Colonic mucosa (tissue), 4 donors: Measurements from ENCODE around the gene CASP10. TPM values are rescaled to one million over a fixed set of nuclear protein-coding genes. Genes with fewer than 3 reads are reported as not detected.

Source experiments
- DNase-seq: peaks from one replicate; pipeline ENCODE4 v3.0.0-alpha.2; 2020
- H3K27ac ChIP-seq: fragments of 200-600 bp; one replicate; pipeline ENCODE4 v1.8.0; 2021
- H3K27me3 ChIP-seq: fragments of 200-600 bp; one replicate; pipeline ENCODE4 v1.8.0; 2021
- H3K36me3 ChIP-seq: fragments of 200-600 bp; one replicate; pipeline ENCODE4 v1.8.0; 2021
- H3K4me1 ChIP-seq: fragments of 200-600 bp; one replicate; pipeline ENCODE4 v1.8.0; 2021; ENCODE audit warnings: mild to moderate bottlenecking
- H3K4me3 ChIP-seq: fragments of 200-600 bp; one replicate; pipeline ENCODE4 v1.8.0; 2021
- H3K9ac ChIP-seq, 2 donors: one replicate each; pipeline ENCODE4 v1.7.0; 2013; ENCODE audit warnings: control low read depth in 2 of 2, low read depth in 2 of 2, low read length in 2 of 2
- H3K9me3 ChIP-seq: fragments of 200-600 bp; one replicate; pipeline ENCODE4 v1.8.0; 2021
- intact Hi-C: fragments of 100-400 bp; cut with DNase I; formaldehyde crosslinking; loops from one replicate; pipeline ENCODE4 v1.14.1; 2022
- total RNA-seq, 2 donors: library from RNA; stranded (reverse); fragmentation: NEBNext Ultra II Directional in 1 of 2; extraction: Animal tissue kit (Norgen Biotek cat#: 25700) in 1 of 2; gene quantifications; one replicate each; pipeline ENCODE4 v1.2.1, GENCODE V29; 2021
- TF ChIP-seq, protein P1 (sequence below): fragments of 200-600 bp; IDR thresholded peaks from one replicate; pipeline ENCODE4 v1.8.0; 2022; ENCODE audit warnings: antibody characterized with exemption, mild to moderate bottlenecking
- donor health status: healthy.
- donor health status: DM: no; HTN: no; CAD: no.
- donor health status: DM: no; HTN: no; CAD: no.

CASP10 gene
- total RNA-seq, 2 donors from 2014 or later = 28.0 to 52.3 TPM

DNA sequence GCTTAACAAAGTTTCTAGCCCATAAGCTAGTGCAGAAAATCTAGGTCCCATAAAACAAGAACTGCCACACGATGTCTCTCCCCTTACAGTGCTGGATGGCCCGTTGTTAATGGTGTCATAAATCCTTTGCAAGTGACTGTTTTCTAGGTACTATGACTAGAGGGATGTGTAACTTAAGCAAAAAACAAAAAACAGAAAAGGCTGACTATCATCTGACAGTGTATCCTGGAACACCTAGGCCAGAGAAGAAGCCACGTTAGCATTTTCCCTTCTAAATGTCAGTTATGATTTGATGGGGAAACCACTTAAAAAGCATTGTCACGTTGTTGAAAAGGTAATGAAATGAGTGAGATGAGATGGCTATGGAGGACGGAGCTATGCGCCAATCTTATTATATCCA, 79.8 kb downstream of the CASP10 start:
- TF ChIP-seq, protein P1, sequence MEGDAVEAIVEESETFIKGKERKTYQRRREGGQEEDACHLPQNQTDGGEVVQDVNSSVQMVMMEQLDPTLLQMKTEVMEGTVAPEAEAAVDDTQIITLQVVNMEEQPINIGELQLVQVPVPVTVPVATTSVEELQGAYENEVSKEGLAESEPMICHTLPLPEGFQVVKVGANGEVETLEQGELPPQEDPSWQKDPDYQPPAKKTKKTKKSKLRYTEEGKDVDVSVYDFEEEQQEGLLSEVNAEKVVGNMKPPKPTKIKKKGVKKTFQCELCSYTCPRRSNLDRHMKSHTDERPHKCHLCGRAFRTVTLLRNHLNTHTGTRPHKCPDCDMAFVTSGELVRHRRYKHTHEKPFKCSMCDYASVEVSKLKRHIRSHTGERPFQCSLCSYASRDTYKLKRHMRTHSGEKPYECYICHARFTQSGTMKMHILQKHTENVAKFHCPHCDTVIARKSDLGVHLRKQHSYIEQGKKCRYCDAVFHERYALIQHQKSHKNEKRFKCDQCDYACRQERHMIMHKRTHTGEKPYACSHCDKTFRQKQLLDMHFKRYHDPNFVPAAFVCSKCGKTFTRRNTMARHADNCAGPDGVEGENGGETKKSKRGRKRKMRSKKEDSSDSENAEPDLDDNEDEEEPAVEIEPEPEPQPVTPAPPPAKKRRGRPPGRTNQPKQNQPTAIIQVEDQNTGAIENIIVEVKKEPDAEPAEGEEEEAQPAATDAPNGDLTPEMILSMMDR = no peak
- Histone ChIP-seq H3K27me3 (no peaks in the 10 kb centered on the region), H3K9me3 (no peaks in the 10 kb centered on the region), H3K4me3 (no peak overlapping the region), H3K9ac (no peak overlapping the region), H3K36me3 (no peaks in the 10 kb centered on the region), H3K27ac (no peak overlapping the region), H3K4me1 (no peaks in the 10 kb centered on the region)
- DNase-seq = no peak
- intact Hi-C loops = no loop called here

DNA sequence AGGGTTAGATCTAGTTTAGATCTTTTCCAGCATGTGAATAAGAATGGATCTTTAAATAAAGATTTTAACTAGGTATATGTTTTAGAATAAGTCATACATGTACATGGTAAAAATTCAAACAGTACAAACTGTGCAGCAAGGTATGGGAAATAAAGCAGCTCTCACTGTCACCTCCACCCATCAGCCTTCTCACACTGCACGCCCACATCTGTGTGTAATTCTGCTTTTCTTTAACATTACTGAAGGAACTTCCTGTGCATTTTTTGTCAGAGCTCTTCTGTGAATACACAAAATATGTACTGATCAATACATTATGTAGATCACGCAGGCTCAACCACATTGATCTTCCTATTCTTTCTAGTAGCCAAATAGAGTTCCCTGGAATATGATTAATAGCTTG, 80.8 kb downstream of the CASP10 start:
- Histone ChIP-seq H3K36me3 (no peaks in the 10 kb centered on the region), H3K27ac (no peak overlapping the region), H3K4me1 (no peaks in the 10 kb centered on the region), H3K27me3 (no peaks in the 10 kb centered on the region), H3K9ac (no peak overlapping the region), H3K9me3 (no peaks in the 10 kb centered on the region), H3K4me3 (no peak overlapping the region)
- DNase-seq = no peak
- intact Hi-C loops = no loop called here
- TF ChIP-seq, protein P1 = no peak

DNA sequence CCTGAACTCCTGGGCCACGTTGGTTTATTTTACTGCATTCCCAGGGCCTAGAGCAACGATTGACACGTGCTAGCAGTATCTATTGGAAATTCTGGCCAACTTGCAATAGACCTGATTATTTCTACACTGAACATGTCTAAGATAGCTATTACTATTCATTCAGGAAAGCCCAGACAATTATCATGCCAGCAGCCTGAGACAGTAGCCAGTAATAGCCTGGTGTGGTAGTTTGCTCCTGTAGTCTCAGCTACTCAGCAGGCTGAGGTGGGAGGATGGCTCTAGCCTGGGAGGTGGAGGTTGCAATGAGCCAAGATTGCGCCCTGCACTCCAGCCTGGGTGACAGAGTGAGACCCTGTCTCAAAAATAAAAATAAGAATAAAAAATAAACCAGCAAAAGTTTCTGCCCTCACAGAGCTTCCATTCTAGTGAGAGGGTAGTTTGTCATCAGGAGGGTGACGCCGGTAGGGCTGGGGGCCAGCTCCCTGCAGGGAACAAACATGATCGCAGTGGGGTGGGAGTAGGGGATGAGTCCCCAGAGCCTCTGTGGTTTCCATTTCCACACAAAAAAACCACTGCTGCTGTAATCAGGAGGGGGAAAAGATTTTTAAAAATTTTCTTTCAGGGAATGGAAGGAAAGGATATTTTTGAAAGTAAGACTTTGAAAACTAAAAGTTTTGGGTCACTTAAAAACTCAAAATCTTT, 81.7 kb downstream of the CASP10 start:
- no peak overlapping the region for H3K27ac ChIP-seq

DNA sequence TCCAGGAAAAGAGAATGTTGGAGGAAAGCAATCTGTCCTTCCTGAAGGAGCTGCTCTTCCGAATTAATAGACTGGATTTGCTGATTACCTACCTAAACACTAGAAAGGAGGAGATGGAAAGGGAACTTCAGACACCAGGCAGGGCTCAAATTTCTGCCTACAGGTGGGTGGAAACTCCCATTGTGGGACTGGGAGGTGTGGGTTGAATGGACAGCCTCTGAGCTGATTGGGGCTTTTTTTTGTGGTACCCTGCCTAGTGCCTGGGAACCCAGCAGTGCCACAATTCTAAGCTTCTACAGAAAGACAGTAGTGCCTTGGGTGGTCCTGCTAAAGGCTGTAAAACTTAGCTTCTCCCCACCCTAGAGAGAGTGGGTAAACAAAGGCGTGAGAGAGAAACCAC, 83.7 kb downstream of the CASP10 start:
- intact Hi-C loops = no loop called here
- Histone ChIP-seq H3K27me3 (no peaks in the 10 kb centered on the region), H3K9ac (no peak overlapping the region), H3K4me1 (no peaks in the 10 kb centered on the region), H3K9me3 (no peaks in the 10 kb centered on the region), H3K36me3 (no peaks in the 10 kb centered on the region), H3K27ac (no peak overlapping the region), H3K4me3 (no peak overlapping the region)
- DNase-seq = no peak
- TF ChIP-seq, protein P1 = no peak

More for the DNA sequence above, 81.7 kb downstream of the CASP10 start:
- TF ChIP-seq, protein P1 = no peak
- Histone ChIP-seq H3K4me3 (no peak overlapping the region), H3K9me3 (no peaks in the 10 kb centered on the region), H3K36me3 (no peaks in the 10 kb centered on the region), H3K27me3 (no peaks in the 10 kb centered on the region), H3K4me1 (no peaks in the 10 kb centered on the region), H3K9ac (no peak overlapping the region)
- intact Hi-C loops = no loop called here
- DNase-seq = no peak

DNA sequence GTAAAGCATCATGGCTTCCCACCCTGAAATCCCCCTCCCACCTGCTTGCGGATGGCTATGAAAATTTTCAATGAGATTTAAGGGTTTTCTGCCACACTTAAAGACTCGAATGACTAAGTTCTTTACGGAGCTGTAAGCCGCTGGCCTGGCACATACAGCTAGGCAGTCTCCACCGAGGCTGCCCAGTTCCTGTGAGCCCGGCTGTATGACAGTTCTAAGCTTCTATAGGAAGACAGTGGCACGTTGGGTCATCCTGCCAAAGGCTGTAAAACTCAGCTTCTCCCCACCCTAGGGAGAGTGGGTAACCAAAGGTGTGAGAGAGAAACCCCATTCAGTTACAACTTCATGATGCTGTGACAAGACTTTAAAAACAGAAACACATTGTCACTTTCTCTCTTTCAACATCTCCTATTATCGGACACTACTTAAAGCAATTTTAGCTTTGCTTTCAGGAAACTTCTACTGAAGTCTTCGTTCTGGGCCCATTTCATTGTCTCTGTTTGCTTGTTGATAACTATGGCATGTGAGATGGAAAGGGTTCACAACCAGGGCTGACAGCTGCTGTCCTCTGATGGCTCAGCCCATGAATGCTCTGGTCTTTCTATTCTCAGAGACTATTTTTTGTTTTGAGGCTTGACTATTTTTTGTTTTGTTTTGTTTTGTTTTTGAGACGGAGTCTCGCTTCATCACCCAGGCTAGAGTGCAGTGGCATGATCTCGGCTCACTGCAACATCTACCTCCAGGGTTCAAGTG, 84.5 kb downstream of the CASP10 start:
- Histone ChIP-seq H3K4me1 (no peaks in the 10 kb centered on the region), H3K27me3 (no peaks in the 10 kb centered on the region), H3K4me3 (no peak overlapping the region), H3K9me3 (no peaks in the 10 kb centered on the region), H3K36me3 (no peaks in the 10 kb centered on the region), H3K9ac (no peak overlapping the region), H3K27ac (no peak overlapping the region)
- TF ChIP-seq, protein P1 = no peak
- no peak for DNase-seq
- intact Hi-C loops = no loop called here
